DMS53 treated with DMSO at 0.1 percent for 48 hours (cell line): ENCODE results near the gene NBDY.
A peak's percentile ranks its signal among the peaks of the same experiment; 100 is the strongest.
"Not testable (repeated sequence)": the region's sequence is repeated elsewhere in the genome, so short reads cannot be mapped to it uniquely, and the experiment has no call there.

Experiments
- DNase-seq: peaks from one replicate; lab custom pipeline; 2025; ENCODE audit not compliant: unreplicated experiment; lab: John Stamatoyannopoulos, UW

Gene NBDY, protein sequence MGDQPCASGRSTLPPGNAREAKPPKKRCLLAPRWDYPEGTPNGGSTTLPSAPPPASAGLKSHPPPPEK

DNA sequence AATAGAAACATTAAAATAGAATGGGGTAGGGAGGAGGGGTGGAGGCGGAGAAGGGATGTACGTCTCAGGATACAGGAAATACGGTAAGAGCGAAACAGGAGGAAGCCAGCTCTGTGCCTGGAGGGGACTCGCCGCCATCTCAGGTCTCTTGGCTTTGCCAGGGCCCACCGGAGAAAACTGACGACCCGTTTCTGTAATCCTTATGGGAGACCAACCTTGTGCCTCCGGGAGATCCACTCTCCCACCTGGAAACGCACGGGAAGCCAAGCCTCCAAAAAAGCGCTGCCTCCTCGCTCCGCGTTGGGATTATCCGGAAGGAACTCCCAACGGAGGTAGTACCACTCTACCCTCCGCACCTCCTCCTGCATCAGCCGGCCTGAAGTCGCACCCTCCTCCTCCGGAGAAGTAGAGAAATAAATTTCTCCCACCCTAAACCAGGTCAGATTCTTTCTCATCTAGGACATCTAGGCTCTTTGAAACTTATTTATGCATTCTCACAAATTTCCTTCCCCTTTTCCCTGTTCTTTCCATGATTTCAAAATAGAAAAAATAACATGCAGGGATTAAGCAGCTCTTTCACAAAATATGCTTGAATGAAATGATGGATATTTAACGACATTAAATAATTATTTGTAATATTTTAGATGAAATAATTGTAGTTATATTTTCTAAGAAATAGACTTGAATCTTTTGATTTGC lies at the start of gene NBDY:
Gene NBDY (plus strand): TSS at position 92 of the 699 bp plus-strand sequence. CDS start 111 bp downstream, at position 203.
- no peak for DNase-seq

DNA sequence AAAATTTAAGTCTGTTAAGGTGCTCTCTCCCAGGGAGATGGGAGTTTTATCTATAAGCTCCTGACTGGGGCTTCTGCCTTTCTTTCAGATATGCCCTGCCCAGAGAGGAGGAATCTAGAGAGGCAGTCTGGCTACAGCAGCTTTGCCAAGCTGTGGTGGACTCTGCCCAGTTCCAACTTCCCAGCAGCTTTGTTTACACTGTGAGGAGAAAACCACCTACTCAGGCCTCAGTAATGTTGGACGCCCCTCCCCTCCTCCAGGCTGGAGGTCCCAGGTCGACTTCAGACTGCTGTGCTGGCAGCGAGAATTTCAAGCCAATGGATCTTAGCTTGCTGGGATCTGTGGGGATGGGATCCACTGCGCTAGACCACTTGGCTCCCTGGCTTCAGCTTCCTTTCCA lies 24.5 kb upstream of the NBDY start:
- DNase-seq: not testable (repeated sequence)

DNA sequence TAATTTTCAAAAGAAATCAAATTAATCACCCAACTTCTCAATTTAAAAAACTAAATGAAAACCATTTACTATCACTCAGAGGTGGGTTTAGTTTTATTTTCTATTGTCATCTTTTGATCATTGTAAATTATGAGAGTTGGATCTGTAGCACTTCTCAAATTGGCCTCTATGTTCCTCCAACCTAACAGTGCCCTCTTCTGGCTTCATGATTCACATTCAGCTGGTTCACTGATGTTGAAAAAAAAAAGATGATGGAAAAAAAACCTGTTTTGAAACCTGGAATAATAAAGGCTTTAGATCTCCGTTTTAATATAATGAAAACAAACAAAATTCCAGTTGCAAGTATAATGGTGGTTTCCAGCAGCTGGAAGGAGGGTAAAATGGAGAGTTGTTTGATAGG lies 2.4 kb upstream of the NBDY start:
- DNase-seq: peak; percentile 11

DNA sequence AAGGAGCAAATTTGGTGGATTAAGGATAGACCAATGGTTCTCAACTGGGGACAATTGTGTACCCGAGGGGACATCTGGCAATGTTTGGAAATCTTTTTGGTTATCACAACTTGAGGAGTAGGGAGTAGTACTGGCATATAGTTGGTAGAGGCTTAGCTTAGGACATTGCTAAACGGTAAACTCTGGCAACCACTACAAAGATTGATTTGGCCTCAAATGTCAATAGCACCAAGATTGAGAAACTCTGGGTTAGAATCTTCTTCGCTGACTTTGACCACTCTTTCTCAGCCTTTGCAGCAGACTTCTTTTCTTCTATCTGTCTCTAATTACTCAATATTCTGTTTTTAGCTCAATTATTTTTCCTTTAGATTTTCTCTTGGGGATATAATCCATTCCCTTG lies 1.5 kb upstream of the NBDY start:
- DNase-seq: no peak

DNA sequence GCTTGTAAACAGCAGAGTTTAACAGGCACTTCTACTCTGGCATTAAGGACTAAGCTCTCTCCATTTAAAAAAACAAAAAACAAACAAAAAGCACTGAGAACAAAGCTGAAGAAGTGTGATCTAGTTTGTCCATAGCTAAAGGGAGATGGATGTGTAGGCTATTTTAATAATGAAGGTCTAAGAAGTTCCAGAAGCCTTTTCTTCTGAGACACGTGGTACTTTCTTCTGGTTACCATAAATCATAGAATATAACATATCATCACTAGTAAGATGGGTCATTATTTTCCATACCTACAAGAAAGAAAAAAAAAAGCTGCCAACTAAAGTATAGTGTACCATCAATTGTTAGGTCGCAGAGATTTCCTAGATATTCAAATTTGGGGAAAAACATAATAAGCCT lies 722 bp upstream of the NBDY start:
- peak; percentile 6 for DNase-seq

DNA sequence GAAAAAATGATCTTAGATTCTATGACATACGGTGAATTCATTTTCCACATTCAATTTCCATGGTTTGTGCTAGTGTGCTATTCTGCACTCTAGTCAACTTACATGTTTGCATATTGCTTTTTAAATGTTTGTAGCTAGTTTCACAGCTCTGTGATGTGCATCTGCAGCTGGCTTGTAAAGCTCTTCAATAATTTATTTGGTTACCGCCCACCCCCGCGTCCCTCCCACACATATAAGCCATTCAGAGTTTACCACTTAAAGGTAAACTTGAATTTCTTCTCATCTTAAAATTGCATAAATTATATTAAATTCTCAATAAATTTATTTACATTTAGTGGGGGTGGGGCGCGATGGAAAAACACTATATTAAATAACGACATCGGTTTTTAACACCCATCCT lies 291 bp upstream of the NBDY start:
- DNase-seq: peak; percentile 24

DNA sequence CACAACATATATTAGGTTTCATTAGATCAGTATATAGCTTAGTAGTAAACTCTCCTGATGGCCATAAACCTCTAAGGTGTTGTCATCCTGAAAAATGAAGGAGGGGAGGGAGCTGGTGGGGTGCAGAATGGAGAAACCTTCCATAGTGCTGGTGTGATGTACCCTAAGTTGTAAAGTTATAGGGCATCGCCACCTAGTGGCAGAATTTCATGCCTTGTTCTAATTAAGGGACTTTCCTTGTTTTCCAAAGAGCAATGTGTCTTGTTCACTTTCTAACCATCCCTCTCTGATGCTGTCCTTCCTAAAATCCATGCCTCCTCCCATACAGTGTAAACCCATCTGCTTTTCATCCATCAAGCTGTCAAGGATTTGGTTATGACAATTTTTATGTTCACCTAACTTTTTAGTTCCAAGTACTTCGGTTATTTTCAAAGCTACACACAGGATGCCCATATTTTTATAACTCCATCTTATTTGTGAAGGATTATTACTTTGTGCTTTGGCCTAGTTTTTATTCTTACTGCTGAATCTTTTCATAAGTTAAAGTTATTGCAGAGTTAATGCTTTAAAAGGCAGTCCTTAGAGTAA lies 4.5 kb downstream of the NBDY start:
- peak; percentile 24 for DNase-seq

DNA sequence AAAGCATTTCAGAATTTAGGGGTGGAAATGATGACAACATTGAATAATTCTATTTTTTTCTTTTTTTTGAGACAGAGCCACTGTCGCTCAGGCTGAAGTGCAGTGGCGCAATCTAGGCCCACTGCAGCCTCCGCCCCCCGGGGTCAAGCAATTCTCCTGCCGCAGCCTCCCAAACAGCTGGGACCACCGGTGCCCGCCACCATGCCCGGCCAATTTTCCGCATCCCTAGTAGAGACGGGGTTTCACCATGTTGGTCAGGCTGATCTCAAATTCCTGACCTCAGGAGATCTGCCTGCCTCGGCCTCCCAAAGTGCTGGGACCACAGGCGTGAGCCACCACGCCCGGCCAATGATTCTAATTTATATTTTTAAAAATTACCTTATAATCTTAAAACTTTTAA lies 7.2 kb downstream of the NBDY start:
- DNase-seq: no peak

DNA sequence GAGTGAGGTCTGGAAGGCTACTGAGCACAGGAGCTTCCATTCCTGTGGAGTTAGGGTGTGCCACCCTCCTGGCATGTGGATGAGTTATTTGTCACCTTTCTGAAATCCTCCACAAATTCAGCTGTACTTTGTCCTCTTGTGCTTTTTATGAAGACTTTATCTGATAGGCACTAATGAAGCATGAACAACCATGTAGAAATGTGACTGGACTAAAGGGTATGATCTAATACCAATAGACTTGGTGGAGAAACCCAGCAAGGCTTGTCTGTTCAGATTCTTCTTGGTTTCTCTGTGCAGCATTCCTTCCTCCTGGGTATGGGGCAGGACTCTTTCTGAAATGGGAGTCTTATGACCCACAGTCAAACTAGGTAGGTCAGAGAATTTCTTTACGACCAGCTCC lies 9.6 kb downstream of the NBDY start:
- no peak for DNase-seq

DNA sequence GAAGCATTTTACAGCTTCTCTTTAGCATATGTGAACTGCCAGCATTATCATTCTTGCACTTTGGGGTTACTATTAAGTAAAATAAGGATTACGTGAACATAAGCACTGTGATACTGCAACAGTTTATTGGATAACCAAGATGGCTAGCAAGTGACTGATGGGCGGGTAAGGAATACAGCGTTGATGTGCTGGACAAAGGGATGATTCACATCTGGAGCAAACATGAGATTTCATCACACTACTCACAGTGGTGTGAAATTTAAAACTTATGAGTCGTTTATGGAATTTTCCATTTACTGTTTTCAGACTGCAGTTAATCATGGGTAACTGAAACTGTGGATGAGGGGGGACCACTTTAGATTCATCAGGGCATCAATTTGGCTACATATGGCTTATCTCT lies 16.0 kb downstream of the NBDY start:
- peak; percentile 7 for DNase-seq

DNA sequence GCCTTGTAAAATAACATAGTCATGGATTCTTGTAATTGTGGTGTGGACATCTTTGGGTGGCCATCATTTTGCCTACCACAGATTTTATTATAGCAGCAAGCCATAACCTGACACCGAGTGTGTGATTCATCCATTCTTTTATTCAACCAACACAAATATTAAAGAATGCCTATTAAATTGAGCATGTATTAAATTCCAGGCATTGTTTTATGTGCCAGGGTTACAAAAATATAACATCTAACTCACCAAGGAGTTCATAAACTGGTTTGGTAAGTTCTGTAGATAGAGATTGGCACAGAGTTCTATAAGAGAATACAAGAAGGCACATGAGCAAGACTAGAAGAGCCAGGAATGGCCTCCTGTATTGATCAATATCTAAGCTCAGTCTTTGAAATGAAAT lies 18.0 kb downstream of the NBDY start:
- no peak for DNase-seq

DNA sequence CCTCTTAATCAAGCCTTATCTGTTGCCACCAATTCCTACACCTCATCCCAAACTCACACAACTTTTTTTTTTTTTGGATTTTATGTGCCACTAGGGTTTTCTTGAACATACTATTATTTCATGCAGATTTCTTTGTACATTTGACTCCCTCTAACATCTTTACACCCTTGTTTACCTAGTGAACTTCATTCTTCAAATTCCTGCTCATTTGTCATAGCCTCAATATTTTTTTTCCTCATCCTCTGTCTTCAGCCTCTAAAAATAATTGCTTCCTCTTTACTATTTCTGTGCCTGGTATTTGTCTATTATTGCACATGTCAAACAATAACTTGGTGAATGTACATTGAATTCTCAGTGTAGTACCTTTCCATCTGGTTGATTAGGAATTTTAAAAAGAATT lies 22.0 kb downstream of the NBDY start:
- no peak for DNase-seq

DNA sequence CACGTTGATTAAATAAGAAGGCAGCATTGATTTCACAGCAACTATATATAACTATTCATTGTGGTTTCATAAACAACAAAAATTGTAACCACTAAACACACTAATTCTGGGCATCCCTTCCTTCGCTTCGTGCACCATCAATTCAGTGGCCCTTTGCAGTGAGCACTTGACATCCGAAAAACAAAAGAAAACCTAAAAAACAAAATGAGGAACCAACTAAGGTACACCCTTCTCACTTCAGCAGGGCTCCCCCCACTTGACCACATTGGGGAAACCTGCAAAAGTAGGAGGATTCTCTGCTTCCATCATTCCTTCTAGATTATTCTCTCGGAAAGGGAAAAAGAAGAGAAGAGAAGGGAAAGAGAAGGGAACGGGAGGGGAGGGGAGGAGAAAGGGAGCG lies 28.3 kb downstream of the NBDY start:
- DNase-seq: no peak

DNA sequence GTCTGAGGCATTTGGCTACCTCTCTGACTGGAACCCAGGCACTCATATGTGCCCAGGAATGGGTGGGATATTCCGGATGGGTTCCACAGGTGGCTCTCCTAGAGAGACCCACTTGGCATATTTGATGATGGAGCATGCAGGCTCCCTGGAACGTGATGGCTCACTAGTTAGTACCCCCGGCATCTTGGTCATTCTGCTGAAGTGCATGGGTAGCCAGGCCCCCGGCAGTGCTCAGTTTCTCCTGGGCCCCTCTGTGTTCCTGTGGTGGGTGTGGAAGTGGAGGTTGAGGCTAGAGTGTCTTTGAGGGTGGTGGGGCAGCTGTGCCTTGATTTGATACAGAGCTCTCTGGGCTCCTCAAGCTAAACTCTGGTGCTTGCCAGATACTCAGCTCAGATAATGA lies 29.4 kb downstream of the NBDY start:
- DNase-seq: no peak

DNA sequence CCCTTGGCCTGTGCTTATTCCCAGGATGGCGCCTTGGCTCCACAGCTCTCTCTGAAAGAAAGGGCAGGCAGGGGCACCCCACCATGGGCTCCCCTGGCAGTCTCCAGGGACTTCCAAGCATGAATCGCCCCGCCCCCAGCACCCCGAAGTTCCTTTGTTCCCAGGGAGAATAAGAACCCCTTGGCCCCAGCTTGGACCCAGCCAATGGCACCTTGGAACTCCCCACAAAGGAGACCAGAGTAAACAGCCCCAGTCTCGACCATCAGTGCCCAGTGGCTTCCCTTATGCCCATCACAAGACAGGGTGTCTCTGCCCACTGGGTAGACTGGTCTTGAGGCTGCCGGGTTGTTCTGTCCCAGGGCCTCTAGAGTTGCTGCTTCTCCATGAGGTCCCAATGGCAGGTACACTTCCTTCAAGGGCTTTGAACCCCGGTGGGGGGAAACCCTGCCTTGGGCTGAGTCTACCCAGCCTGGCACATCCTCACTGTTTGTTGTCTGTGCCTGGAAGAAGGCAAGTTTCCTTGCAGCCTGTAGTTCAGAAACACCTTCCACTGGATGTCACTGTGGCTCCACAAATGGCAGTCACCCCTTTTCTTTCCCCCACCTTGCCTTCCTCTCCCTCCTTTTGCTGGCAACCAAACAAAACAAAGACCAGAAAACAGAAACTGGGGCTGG lies 30.8 kb downstream of the NBDY start:
- DNase-seq: no peak

DNA sequence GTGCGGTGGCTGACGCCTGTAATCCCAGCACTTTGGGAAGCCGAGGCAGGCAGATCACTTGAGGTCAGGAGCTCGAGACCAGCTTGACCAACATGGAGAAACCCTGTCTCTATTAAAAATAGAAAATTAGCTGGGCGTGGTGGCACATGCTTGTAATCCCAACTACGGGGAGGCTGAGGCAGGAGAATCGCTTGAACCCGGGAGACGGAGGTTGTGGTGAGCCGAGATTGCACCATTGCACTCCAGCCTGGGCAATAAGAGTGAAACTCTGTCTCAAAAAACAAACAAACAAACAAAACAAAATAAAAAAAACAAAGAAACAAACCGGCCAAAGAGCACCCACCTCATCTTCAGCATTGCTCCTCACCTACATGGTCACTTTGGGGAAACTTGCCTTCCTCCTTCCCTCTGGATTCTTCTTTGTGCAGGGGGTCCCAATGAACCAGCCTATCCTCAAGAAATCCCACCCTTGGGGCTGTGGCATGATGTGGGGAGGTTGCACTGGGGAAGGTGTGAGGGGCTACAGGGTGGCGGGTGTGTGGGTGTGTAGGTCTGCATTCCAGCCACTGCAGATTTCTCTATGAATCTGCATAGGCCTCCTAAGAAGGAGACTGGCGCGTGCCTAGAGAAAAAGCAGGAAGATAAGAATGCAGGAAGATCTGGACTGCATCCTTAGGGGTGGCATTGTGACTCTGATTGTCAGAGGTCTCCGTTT lies 31.5 kb downstream of the NBDY start:
- not testable (repeated sequence) for DNase-seq

DNA sequence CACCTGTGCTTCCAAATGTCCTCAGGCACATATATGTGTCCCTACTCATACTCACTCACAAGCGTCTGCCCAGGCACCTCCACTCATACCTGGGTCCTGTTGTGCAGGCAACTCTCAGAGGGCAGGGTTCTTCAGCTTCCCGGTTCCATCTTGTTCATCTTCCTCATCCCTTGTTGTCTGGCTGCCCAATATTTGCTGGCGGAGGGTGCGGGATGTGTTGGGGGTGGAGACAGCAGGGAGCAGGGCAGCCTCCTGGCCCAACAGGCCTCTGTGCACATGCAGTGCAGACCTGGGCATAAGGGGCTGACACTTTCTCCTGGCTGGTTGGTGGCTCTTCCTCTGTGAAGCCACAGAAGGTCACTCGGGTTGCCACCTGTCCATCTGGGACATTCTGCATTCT lies 32.1 kb downstream of the NBDY start:
- DNase-seq: no peak

DNA sequence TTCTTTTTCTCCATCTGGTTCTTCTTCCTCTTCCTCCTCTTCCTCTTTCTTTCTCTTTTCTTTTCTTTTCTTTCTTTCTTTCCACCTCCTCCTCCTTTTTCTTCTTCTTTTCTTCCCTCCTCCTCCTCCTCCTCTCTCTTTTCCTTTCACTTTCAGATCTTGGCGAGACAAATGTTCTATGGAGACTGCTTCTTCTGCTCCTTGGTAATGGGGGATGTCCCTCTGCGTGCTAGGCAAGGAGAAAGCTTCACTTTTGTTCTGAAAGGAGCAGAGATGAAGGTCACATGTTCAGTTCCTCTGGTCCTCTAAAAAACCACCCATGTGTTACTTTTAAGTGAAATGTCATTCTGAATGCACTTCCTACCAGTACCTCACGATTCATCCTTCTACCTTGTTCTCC lies 33.2 kb downstream of the NBDY start:
- DNase-seq: no peak

DNA sequence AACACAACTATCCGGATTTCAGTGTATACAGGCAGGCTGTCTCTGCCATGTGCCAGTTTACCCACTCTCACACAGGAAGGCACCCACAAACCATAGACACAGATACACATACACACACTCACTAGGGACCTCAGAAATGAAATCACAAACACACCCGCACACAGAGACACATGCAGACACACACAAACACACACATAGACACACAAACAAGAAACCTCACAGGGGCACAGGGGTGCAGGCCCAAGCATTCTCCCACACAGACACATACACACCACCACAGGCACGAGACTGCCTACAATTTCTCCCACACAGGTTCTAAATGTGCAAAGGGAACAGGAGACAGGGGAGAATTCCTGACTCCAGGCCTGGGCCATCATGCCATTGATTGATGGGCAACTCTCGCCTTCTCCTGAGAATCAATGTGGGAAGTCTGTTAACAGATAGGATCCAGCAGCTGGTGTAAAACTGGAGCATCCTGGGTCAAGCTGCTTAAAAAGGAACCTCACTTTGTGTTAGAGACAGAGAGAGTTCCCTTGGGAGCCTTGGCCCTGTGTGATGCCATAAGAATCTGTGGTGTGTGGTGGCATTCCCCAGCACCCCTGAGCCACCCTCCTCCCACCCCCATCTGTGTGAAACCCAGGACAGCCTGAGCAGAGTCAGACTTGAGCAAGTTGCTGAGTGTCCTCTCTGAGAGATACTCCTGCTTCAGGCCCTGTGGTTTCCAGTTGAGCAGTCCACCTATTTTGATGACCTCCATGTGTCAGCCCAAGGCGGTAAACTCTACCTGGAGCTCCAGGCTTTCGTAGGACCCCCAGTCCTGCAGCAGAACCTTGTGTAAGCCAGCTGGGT lies 33.9 kb downstream of the NBDY start:
- DNase-seq: no peak

DNA sequence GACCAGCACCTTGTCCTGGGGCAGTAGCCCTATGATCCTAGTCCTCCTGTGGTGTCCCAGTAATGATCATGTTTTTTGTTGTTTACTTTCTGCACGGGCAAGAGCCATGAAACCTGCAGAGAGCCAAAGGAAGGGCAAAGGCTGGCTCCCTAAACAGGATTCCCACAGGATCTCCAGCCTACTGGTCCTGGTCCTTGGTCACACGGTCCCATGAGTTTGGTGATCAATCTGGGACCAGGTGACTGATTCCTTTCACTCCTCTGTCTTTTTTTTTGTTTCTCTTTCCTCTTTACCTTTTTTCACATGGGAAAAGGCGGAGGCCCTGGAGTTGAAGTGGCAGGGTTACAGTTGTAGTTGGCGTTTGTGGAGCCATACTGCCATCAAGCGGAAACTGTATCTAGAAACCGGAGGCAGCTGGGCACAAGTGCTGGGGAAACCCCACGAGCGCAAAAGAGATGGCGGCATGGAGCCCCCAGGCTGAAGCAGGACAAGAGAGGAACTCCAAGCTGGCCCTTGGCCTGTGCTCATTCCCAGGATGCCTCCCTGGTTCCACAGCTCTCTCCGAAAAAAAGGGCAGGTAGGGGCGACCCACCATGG lies 34.6 kb downstream of the NBDY start:
- DNase-seq: no peak
